ENCODE data around the gene ABR.

GRCh38 chr17:965311-965989 lies 214.3 kb downstream of the ABR start:
- TF ChIP-seq CTCF (IDR thresholded peaks at IDR 0.05; ENCODE audit: insufficient read depth, low read depth, low read length) (no peak), EZH2 (IDR thresholded peaks at IDR 0.05; ENCODE audit: insufficient read depth, low read length) (no peak)

Data from astrocyte (in vitro differentiated cells and primary cell).